GM20000 (cell line): Measurements from ENCODE around the gene LOC128125822.

Experiments
- DNase-seq: peaks from one replicate; pipeline ENCODE4 v3.0.0; 2012; ENCODE audit warnings: low spot score
- CTCF ChIP-seq: IDR thresholded peaks from 2 replicates; pipeline ENCODE4 v1.5.1; 2012; ENCODE audit warnings: mild to moderate bottlenecking, control low read depth; ENCODE audit errors: extremely low read depth, missing control alignments

The LOC128125822 gene

GRCh38 chr6:63565727-63566596 lies 6.3 kb upstream of the LOC128125822 start:
- no peak for TF ChIP-seq CTCF
- no peak for DNase-seq

- TF ChIP-seq CTCF = no peak
- no peak for DNase-seq
These were observed 4.3 kb upstream of the LOC128125822 start for GRCh38 chr6:63567966-63568365.

GRCh38 chr6:63571361-63572043 lies 778 bp upstream of the LOC128125822 start:
- DNase-seq = no peak
- TF ChIP-seq CTCF = no peak

GRCh38 chr6:63572747-63573075 lies 431 bp downstream of the LOC128125822 start:
- TF ChIP-seq CTCF = no peak
- DNase-seq = peak; percentile 30

- TF ChIP-seq CTCF = no peak
- DNase-seq = peak; percentile 68
These were observed 1.0 kb downstream of the LOC128125822 start for GRCh38 chr6:63573076-63573898.

GRCh38 chr6:63573899-63574553 lies 1.7 kb downstream of the LOC128125822 start:
- TF ChIP-seq CTCF = peak; percentile 32

More at GRCh38 chr6:63573899-63574553, 1.7 kb downstream of the LOC128125822 start:
- no peak for DNase-seq
